ENCODE measurements around the gene QPCT.

- TF ChIP-seq POLR2A (IDR thresholded peaks at IDR 0.05) (no peak), CTCF (IDR thresholded peaks at IDR 0.05) (no peak)
Observed at GRCh38 chr2:37325625-37326071, 18.8 kb upstream of the QPCT start.

Data from heart left ventricle (tissue), 13 donors.